Activated CD8-positive, alpha-beta memory T cell treated with anti-CD3 and anti-CD28 coated beads, Interleukin-2, amount 50 U/mL, for 48 hours (primary cell): ENCODE results near the gene C1QTNF1.

Source experiments
- DNase-seq: peaks from one replicate; pipeline ENCODE4 v3.0.0-alpha.2; 2020

The C1QTNF1 gene

GRCh38 chr17:79042421-79043190, 18.6 kb downstream of the C1QTNF1 start:
- peak; percentile 88 for DNase-seq

GRCh38 chr17:79043191-79043930, 19.4 kb downstream of the C1QTNF1 start:
- DNase-seq: no peak

- no peak for DNase-seq
These were observed 20.0 kb downstream of the C1QTNF1 start for GRCh38 chr17:79043931-79044320.

GRCh38 chr17:79044462-79044861, 20.5 kb downstream of the C1QTNF1 start:
- DNase-seq: no peak

- no peak for DNase-seq
These were observed 21.2 kb downstream of the C1QTNF1 start for GRCh38 chr17:79045001-79045729.

GRCh38 chr17:79045842-79046196, 21.9 kb downstream of the C1QTNF1 start:
- peak; percentile 86 for DNase-seq

- DNase-seq: no peak
These were observed 22.4 kb downstream of the C1QTNF1 start for GRCh38 chr17:79046197-79046915.

GRCh38 chr17:79046916-79047280, 22.9 kb downstream of the C1QTNF1 start:
- no peak for DNase-seq

- no peak for DNase-seq
These were observed 23.4 kb downstream of the C1QTNF1 start for GRCh38 chr17:79047291-79047920.

GRCh38 chr17:79047923-79048825, 24.2 kb downstream of the C1QTNF1 start:
- no peak for DNase-seq

GRCh38 chr17:79048826-79049755, 25.1 kb downstream of the C1QTNF1 start:
- no peak for DNase-seq

- DNase-seq: no peak
These were observed 25.9 kb downstream of the C1QTNF1 start for GRCh38 chr17:79049821-79050220.

- DNase-seq: no peak
These were observed 26.6 kb downstream of the C1QTNF1 start for GRCh38 chr17:79050551-79050950.

- no peak for DNase-seq
These were observed 27.3 kb downstream of the C1QTNF1 start for GRCh38 chr17:79051306-79051705.

GRCh38 chr17:79052131-79052530, 28.2 kb downstream of the C1QTNF1 start:
- DNase-seq: no peak

- DNase-seq: no peak
These were observed 29.4 kb downstream of the C1QTNF1 start for GRCh38 chr17:79053251-79053925.

- no peak for DNase-seq
These were observed 30.4 kb downstream of the C1QTNF1 start for GRCh38 chr17:79054200-79054960.

- DNase-seq: no peak
These were observed 31.2 kb downstream of the C1QTNF1 start for GRCh38 chr17:79055197-79055596.
